ENCODE data around the gene MRTO4. TPM values are rescaled to one million over a fixed set of nuclear protein-coding genes. Genes with fewer than 3 reads are reported as not detected.
"Not testable (repeated sequence)": the region's sequence is repeated elsewhere in the genome, so short reads cannot be mapped to it uniquely, and the experiment has no call there.

The MRTO4 gene
- total RNA-seq, 2 experiments from 2014 or later, result 60.0 to 66.0 TPM

- no peak overlapping the region for H3K27ac ChIP-seq (ENCODE audit: low read depth, low read length, poor library complexity, severe bottlenecking)
- no peaks in the 10 kb centered on the region for H3K9me2 ChIP-seq (ENCODE audit: insufficient read depth, low read length)
- no peak overlapping the region for H3K4me3 ChIP-seq (ENCODE audit: low read depth, low read length, poor library complexity, severe bottlenecking)
- H3K4me2 ChIP-seq (ENCODE audit: low read length), result no peak overlapping the region
- H4K20me1 ChIP-seq (ENCODE audit: insufficient read depth, low read length), result no peaks in the 10 kb centered on the region
- DNase-seq (ENCODE audit: low spot score), result no peak
- no peaks in the 10 kb centered on the region for H3K36me3 ChIP-seq (ENCODE audit: insufficient read depth, low read length)
- intact Hi-C loops (cut with micrococcal nuclease; ENCODE audit: unreplicated experiment), result no loop called here
- H3K4me1 ChIP-seq (ENCODE audit: insufficient read depth, low read length, poor library complexity, severe bottlenecking), result no peaks in the 10 kb centered on the region
- CTCF ChIA-PET (ENCODE audit: unreplicated experiment), result no interaction called here
- no TSS peak for BruUV-seq (replicated peaks)
- H3K79me2 ChIP-seq (ENCODE audit: insufficient read depth, low read depth, low read length), result no peaks in the 10 kb centered on the region
- no peak for TF ChIP-seq EZH2phosphoT487 (IDR thresholded peaks at IDR 0.05; ENCODE audit: borderline replicate concordance, low read depth, low read length)
- TF ChIP-seq, protein P1, sequence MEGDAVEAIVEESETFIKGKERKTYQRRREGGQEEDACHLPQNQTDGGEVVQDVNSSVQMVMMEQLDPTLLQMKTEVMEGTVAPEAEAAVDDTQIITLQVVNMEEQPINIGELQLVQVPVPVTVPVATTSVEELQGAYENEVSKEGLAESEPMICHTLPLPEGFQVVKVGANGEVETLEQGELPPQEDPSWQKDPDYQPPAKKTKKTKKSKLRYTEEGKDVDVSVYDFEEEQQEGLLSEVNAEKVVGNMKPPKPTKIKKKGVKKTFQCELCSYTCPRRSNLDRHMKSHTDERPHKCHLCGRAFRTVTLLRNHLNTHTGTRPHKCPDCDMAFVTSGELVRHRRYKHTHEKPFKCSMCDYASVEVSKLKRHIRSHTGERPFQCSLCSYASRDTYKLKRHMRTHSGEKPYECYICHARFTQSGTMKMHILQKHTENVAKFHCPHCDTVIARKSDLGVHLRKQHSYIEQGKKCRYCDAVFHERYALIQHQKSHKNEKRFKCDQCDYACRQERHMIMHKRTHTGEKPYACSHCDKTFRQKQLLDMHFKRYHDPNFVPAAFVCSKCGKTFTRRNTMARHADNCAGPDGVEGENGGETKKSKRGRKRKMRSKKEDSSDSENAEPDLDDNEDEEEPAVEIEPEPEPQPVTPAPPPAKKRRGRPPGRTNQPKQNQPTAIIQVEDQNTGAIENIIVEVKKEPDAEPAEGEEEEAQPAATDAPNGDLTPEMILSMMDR (conservative IDR thresholded peaks at IDR 0.05; ENCODE audit: low read length), result no peak
- no peaks in the 10 kb centered on the region for H3K9me3 ChIP-seq (ENCODE audit: low read length)
- POLR2A ChIA-PET, result interaction anchor here (0.7 kb wide), 1 partner anchor 668 kb away, joined by 3 read pairs; no protein-coding TSS in a partner anchor
- H2AFZ ChIP-seq (ENCODE audit: low read length), result no peak overlapping the region
These were observed 20.5 kb downstream of the MRTO4 start for GRCh38 chr1:19272064-19272463.

GRCh38 chr1:19273106-19273843, 21.7 kb downstream of the MRTO4 start:
- Histone ChIP-seq H4K20me1 (ENCODE audit: insufficient read depth, low read length) (no peaks in the 10 kb centered on the region), H3K9me2 (ENCODE audit: insufficient read depth, low read length) (no peaks in the 10 kb centered on the region), H2AFZ (ENCODE audit: low read length) (no peak overlapping the region), H3K4me1 (ENCODE audit: insufficient read depth, low read length, poor library complexity, severe bottlenecking) (no peaks in the 10 kb centered on the region), H3K4me2 (ENCODE audit: low read length) (no peak overlapping the region), H3K79me2 (ENCODE audit: insufficient read depth, low read depth, low read length) (no peaks in the 10 kb centered on the region), H3K36me3 (ENCODE audit: insufficient read depth, low read length) (no peaks in the 10 kb centered on the region), H3K27ac (ENCODE audit: low read depth, low read length, poor library complexity, severe bottlenecking) (no peak overlapping the region), H3K9me3 (ENCODE audit: low read length) (no peaks in the 10 kb centered on the region), H3K4me3 (ENCODE audit: low read depth, low read length, poor library complexity, severe bottlenecking) (no peak overlapping the region)
- no TSS peak for BruUV-seq (replicated peaks)
- TF ChIP-seq EZH2phosphoT487 (IDR thresholded peaks at IDR 0.05; ENCODE audit: borderline replicate concordance, low read depth, low read length), result no peak
- TF ChIP-seq, protein P1 (conservative IDR thresholded peaks at IDR 0.05; ENCODE audit: low read length), result no peak
- POLR2A ChIA-PET, result no interaction called here
- intact Hi-C loops (cut with micrococcal nuclease; ENCODE audit: unreplicated experiment), result no loop called here
- CTCF ChIA-PET (ENCODE audit: unreplicated experiment), result no interaction called here
- DNase-seq (ENCODE audit: low spot score), result no peak

DNA sequence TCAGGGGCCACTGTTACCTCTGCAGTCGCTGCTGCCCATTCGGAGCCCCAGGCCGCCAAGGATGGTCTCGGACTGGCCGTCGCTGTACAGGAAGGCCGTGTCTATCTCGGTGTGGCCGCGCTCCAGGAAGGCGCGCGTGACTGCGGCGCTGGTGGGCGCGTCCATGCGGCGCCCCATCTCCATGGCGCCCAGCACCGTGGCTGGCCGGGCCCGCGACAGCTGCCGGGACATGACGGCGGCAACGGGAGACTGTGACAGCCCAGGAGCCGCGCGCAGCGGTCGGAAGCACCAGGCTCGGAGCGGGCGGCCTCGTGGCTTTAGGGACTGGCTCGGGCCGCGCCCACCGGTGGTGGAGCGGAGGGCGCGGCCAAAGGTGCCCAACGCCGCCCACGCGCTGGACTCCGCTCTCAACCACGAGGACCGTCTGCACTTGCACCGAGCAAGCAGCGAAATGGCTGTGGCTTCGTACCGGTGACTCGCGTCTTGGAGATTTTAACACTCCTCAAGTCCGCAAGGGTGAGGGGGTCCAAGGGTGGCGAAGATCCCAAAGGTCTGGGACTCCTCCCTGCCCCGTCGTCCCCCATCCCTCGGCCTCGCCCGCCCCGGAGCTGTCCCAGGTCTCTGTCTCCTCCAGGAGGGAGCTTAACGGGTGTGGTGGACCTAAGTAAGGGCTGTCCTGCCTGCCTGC, 22.4 kb downstream of the MRTO4 start:
- CTCF ChIA-PET (ENCODE audit: unreplicated experiment); H4K20me1 ChIP-seq (ENCODE audit: insufficient read depth, low read length); H3K9me2 ChIP-seq (ENCODE audit: insufficient read depth, low read length); BruUV-seq (replicated peaks); H2AFZ ChIP-seq (ENCODE audit: low read length); DNase-seq (ENCODE audit: low spot score); H3K4me2 ChIP-seq (ENCODE audit: low read length); H3K79me2 ChIP-seq (ENCODE audit: insufficient read depth, low read depth, low read length); POLR2A ChIA-PET; H3K4me1 ChIP-seq (ENCODE audit: insufficient read depth, low read length, poor library complexity, severe bottlenecking); intact Hi-C loops (cut with micrococcal nuclease; ENCODE audit: unreplicated experiment); H3K36me3 ChIP-seq (ENCODE audit: insufficient read depth, low read length); H3K9me3 ChIP-seq (ENCODE audit: low read length); H3K4me3 ChIP-seq (ENCODE audit: low read depth, low read length, poor library complexity, severe bottlenecking); H3K27ac ChIP-seq (ENCODE audit: low read depth, low read length, poor library complexity, severe bottlenecking): not testable (repeated sequence)
